GM18517 (cell line): ENCODE data around the gene MMP24.

ENCODE experiments used
- ATAC-seq: cut with Tn5 transposase; IDR thresholded peaks from one replicate; pipeline ENCODE4 v1.9.1; 2021; ENCODE audit warnings: mild to moderate bottlenecking, moderate library complexity; ENCODE audit not compliant: unreplicated experiment

The MMP24 gene

DNA sequence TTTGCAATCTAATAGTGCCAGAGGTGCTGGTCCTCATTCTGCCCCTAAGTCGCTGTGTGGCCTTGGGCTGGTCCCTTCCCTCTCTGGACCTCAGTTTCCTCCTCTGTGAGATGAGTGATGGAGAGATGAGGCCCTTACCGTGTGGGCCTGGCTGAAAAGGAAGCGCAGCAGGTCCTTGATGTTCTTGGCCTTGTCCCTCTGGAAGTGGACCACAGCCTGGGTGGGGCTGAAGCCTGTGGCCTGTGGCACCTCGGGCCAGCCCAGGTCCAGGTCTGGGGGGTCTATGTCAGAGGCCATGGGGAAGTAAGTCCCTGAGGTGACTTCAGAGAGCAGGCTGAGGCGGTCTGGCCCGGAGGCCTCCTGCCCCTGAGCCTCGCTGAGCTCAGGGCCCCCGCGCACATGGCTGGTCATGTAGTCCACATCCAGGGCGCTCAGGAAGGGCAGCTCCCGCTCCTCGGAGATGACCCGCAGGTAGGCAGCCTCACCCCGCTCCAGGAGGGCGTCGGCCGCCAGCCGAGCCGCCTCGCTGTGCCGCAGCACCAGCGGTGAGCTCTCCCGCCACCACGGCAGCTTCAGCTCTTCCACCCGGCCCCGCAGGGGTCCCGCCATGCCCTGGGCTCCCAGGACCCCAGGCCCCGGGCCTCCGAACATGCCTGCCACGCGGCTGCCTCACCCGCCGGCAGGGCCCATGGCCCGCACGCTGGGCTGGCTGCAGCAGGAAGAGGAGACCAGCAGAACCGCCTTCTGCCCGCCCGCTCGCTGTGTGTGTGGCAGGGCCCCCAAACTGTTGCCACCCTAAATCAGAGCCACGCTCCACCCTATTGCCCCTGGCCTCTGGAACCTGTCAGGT, 65.4 kb downstream of the MMP24 start, which contains the start of gene FAM83C:
FAM83C (minus strand) TSS at position 772 of the 850 bp plus-strand sequence; CDS start at position 651, 121 bp downstream.
- no peak for ATAC-seq

GRCh38 chr20:35292504-35293285, 66.2 kb downstream of the MMP24 start:
- no peak for ATAC-seq

DNA sequence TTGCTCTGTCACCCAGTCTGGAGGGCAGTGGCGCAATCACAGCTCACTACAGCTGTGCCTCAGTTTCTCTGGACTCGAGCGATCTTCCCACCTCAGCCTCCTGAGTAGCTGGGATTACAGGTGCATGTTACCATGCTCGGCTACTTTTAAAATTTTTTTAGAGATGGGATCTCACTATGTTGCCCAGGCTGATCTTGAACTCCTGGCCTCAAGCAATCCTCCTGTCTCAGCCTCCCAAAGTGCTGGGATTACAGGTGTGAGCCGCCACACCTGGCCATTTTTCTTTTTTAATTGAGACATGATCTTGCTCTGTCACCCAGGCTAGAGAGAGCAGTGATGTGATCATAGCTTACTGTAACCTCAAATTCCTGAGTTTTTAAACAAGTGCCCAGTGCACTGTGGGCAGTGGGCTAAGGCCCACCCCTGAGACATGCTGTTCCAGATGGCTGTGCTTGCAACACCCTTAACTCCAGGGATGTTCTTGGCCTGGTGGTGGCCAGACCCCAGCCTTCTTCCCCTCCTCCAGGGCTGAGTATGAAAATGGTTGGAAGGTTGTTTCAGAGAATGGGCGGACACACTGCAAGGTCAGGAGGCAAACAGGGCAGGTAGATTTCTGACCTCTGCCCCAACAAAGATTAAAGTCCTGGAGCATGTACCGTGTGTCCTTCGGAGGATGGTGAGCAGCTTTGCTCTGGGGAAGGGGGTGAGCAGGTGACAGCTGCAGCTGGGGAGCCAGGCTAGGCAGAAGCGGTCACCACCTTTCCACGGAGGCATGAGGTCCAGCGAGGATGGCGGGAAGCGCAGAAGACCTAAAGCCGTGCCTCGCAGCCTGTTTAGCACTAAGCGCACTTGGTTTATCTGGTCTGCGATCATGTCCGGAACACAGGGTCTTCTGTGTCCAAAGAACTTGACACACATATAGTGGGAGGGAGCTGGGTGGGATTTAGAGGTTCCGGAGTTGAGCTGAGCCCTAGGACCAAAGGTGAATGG, 67.1 kb downstream of the MMP24 start:
- no peak for ATAC-seq

GRCh38 chr20:35294293-35294685, 67.8 kb downstream of the MMP24 start:
- ATAC-seq, result no peak

DNA sequence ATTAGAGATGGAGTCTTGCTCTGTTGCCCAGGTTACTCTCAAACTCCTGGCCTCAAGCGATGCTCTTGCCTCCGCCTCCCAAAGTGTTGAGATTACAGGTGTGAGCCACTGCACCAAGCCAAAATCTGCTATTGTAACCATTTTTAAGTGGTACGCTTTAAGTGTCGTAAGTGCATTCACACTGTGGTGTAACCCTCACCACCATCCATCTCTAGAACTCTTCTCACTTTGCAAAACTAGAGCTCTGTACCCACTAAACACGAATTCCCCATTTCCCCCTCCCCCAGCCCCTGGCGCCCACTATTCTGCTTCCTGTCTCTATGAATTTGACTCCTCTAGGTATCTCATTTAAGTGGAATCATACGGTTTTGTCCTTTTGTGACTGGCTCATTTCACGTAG, 68.6 kb downstream of the MMP24 start:
- no peak for ATAC-seq

GRCh38 chr20:35295674-35296073, 69.2 kb downstream of the MMP24 start:
- no peak for ATAC-seq

DNA sequence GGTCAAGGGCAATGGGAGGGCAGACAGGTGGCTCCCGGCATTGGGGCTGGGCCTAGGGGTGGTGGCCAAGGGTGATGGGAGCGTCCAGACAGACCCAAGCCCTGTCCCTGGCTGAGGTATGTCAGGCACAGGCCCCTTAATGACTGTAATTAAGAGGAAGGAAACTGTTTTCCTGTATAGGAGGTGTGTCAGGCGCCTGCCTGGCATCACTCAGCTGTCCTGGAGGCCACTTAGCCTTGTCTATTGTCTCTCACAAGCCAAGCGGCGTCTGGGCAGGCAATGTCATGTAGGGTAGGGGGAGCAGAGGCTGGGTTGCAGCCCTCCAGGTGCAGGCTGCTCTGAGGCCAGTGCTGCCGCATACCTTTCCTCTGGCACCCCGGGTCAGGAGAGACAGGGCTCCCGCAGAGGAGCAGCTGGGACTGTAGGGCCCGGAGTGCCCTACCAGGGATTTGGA, 69.6 kb downstream of the MMP24 start:
- no peak for ATAC-seq

DNA sequence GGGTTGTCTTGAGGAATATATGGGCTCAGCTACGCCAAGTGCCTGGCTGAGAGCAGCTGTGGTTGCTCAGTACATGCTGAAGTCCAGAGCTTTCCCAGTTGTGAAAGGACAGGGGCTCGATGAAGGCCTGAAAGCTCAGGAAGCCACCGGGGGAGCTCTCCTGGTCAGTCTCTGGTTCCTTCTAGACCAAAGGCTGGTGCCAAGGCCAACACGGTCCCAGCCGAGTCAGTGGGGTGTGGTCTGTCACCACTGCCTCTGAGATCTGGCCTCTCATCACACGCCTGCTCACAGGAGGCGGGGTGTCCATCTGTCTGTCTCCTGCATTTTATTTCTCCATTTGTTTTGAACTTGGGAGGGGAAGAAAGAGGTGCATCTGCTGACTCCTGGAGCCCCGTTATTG, 70.7 kb downstream of the MMP24 start:
- ATAC-seq, result no peak

DNA sequence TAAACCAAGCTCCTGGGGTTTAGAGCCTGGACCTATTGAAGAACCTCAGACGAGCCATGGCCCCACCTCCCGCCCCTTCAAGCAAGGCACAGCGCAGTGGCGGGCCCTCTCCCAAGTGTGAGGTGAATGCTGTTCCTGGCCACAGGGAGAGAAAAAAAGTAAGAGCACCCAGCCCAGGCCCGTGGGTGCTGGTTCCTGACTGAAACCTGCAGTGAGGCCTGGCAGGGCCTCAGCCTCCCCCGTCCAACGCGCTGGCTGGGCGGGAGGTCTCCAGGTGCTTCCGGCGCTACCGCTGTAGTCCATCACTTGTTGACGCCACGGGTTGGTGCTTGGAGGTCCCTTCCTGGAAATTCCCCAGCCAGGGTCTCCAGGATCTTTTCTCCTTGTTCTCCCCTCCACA, 71.2 kb downstream of the MMP24 start:
- ATAC-seq, result no peak

- no peak for ATAC-seq
Measured at GRCh38 chr20:35298264-35298663, 71.8 kb downstream of the MMP24 start.

DNA sequence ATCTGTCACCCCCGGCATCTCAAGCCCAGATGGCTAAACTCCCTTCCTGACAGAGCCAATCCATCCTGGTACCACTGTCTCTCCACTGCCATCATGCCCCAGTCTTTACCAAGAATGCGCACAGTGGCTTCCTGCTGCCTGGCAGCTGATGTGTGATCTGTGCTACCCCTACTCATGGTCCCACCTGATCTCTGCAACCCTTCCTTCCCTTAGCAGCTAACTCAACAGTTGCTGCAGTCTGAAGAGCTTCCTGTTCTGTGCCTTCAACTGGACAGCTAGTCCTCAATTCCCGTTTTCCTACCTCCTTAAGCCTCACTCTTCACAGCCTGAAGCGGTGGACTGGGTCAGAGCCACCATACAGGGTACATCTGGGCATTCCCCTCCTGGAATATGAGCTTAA, 73.3 kb downstream of the MMP24 start:
- ATAC-seq, result no peak

- ATAC-seq, result no peak
Measured at GRCh38 chr20:35300469-35301262, 74.2 kb downstream of the MMP24 start.

- ATAC-seq, result no peak
Measured at GRCh38 chr20:35301426-35301825, 74.9 kb downstream of the MMP24 start.

- ATAC-seq, result no peak
Measured at GRCh38 chr20:35302421-35303335, 76.2 kb downstream of the MMP24 start.

DNA sequence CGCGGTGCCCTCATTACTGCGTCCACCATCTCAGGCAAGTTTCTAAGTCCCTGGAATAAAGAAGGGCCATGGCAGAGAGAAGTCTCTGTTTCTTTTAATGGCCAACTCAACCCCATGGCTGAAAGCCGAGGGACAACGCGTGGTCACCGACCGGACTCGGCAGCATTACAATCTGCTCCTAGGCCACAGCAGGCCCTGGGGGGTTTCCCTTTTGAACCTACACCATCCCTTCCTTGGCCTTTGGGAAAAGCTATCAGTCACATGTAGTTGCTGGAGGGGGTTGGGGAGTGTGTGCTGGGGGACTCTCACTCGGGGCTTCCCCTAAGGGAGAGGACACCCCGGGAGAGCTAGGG, 76.9 kb downstream of the MMP24 start:
- ATAC-seq, result no peak

DNA sequence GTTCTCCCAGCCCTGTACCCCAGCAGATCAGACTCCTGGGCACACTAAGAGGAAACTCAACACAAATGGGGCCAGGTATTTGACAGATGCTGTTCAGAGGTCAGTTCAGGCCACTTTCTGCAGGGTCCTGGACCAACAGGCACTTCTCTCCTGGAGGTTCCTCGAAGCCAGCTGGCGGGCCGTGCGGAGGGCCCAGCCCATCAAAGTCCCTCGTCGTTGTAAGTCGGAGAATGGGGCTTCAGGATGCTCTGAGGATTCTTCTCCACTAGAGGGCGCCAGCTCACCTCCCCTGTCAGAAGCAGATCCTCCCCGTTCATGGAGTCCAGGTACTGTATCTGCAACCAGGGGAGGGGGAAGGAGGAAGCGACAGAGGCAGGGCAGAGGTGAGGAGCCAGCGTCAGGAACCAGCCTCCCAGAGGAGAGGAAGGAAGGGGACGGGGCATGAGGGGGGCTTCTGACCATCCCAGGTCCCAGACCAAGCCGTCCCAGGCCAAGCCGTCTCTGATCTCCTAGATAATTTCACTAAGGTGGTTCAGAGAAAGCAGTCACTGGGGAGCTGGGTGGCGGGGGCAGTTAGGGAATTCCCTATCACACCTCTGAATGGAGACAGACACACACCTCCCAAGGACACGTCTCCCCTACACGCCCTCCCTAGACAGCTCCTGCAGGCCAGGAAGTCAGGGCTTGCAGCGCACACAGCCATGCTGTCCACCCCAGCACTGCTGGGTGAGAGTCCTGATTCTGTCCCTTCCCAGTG, 77.4 kb downstream of the MMP24 start:
- peak; percentile 49 for ATAC-seq

DNA sequence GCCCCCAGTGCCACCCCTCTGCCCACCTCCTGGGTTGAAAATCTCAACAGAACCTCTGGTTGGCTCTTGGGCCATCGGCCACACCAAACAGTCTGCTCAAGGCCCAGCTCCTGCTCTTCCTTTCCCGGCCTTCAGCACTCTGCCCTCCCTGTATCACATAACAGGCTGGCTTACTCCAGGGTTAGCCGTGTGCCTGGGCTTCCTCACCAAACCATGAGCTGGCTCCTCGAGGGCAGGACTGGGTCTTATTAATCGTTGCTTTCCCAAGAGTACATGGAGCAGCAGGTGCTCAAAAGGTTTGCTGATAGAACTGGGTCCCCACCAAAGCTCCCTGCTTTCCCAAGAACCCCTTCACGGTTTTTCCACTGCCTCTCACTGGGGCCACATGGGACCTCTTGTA, 78.5 kb downstream of the MMP24 start:
- no peak for ATAC-seq
